Activated T-cell treated with anti-CD3 and anti-CD28 coated beads, Interleukin-2, amount 50 U/mL, for 72 hours (primary cell): ENCODE results near the gene PPIG. TPM values are rescaled to one million over a fixed set of nuclear protein-coding genes. Genes with fewer than 3 reads are reported as not detected.
"Not testable (repeated sequence)": the region's sequence is repeated elsewhere in the genome, so short reads cannot be mapped to it uniquely, and the experiment has no call there.

Source experiments
- ATAC-seq, 2 donors: fragments of 150-1000 bp; cut with Tn5 transposase; replicated peaks in 1 of 2; 2 replicates each; pipeline ENCODE4 v1.10.0; 2021; ENCODE audit warnings: moderate library complexity in 2 of 2, mild to moderate bottlenecking in 1 of 2
- DNase-seq, 2 donors: peaks; one replicate each; pipeline ENCODE4 v3.0.0; 2021 to 2022; ENCODE audit warnings: mixed read lengths in 1 of 2
- H3K27ac Mint-ChIP-seq: one replicate; pipeline ENCODE4 v1.8.0; 2022; ENCODE audit warnings: mild to moderate bottlenecking, moderate library complexity, mixed read lengths
- H3K27me3 Mint-ChIP-seq: one replicate; pipeline ENCODE4 v1.8.0; 2022; ENCODE audit warnings: low read depth, mixed read lengths
- H3K36me3 Mint-ChIP-seq, 2 donors: one replicate each; pipeline ENCODE4 v1.8.0; 2022; ENCODE audit warnings: mixed read lengths in 2 of 2, mild to moderate bottlenecking in 1 of 2; ENCODE audit not compliant: insufficient read depth in 2 of 2
- H3K4me1 Mint-ChIP-seq: one replicate; pipeline ENCODE4 v1.8.0; 2022; ENCODE audit warnings: low read depth, mixed read lengths
- H3K4me3 Mint-ChIP-seq, 2 donors: one replicate each; pipeline ENCODE4 v1.8.0; 2022; ENCODE audit warnings: mild to moderate bottlenecking in 2 of 2, mixed read lengths in 2 of 2, moderate library complexity in 2 of 2
- H3K9me3 Mint-ChIP-seq, 2 donors: one replicate each; pipeline ENCODE4 v1.8.0; 2022; ENCODE audit warnings: mixed read lengths in 2 of 2
- total RNA-seq, 2 donors: library from RNA; stranded (reverse); gene quantifications; one replicate each; pipeline ENCODE4 v1.2.3, GENCODE V29; 2022

Gene PPIG
- 10 to 100 TPM; 67.4 to 80.0 TPM for total RNA-seq

GRCh38 chr2:169584005-169584877 lies at the start of gene PPIG:
TSS of gene PPIG (plus strand) at chr2:169584351. CDS start at chr2:169604042, 19,691 bp downstream.
- Mint-ChIP-seq H3K4me3 (peak within 1 kb of the TSS; percentile 98 to 99), H3K27me3 (no peaks in the 10 kb centered on the region), H3K27ac (peak within 1 kb of the TSS; percentile 99), H3K36me3 (peaks cover 9 to 12% of the 10 kb centered on the region in 2 donors), H3K4me1 (peaks cover 37% of the 10 kb centered on the region), H3K9me3 (peaks cover 4 to 6% of the 10 kb centered on the region in 2 donors)
- DNase-seq (peak; percentile 87 to 89), ATAC-seq (peak; percentile 95 to 96)

DNA sequence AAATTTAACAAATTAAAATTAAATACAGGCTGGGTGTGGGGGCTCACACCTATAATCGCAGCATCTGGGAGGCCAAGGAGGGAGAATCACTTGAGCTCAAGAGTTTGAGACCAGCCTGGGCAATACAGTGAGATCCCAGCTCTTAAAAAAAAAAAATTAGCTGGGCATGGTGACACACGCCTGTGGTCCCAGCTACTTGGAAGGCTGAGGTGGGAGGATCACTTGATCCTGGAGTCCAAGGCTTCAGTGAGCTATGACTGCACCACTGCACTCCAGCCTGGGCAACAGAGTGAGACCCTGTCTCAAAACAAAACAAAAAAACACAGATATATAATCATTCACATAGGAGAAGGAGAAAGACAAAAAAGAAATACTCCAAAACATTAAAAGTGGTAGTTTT lies 44.7 kb upstream of the PPIG start:
- ATAC-seq, H3K4me3 Mint-ChIP-seq, H3K9me3 Mint-ChIP-seq, H3K4me1 Mint-ChIP-seq, DNase-seq, H3K27ac Mint-ChIP-seq, H3K27me3 Mint-ChIP-seq: not testable (repeated sequence)
- peaks cover 5 to 13% of the 10 kb centered on the region in 2 donors for H3K36me3 Mint-ChIP-seq

GRCh38 chr2:169540146-169540545 lies 44.0 kb upstream of the PPIG start:
- no peak for ATAC-seq
- DNase-seq, result no peak
- no peak overlapping the region for H3K4me3 Mint-ChIP-seq
- no peaks in the 10 kb centered on the region for H3K9me3 Mint-ChIP-seq
- no peaks in the 10 kb centered on the region for H3K4me1 Mint-ChIP-seq
- peaks cover 5 to 13% of the 10 kb centered on the region in 2 donors for H3K36me3 Mint-ChIP-seq
- no peak overlapping the region for H3K27ac Mint-ChIP-seq
- no peaks in the 10 kb centered on the region for H3K27me3 Mint-ChIP-seq

GRCh38 chr2:169542433-169542832 lies 41.7 kb upstream of the PPIG start:
- Mint-ChIP-seq H3K27ac (no peak overlapping the region), H3K9me3 (no peaks in the 10 kb centered on the region), H3K4me3 (no peak overlapping the region), H3K4me1 (no peaks in the 10 kb centered on the region), H3K36me3 (peaks cover 5 to 15% of the 10 kb centered on the region in 2 donors), H3K27me3 (no peaks in the 10 kb centered on the region)
- no peak for ATAC-seq
- no peak for DNase-seq

GRCh38 chr2:169546756-169547155 lies 37.4 kb upstream of the PPIG start:
- Mint-ChIP-seq H3K4me1 (no peaks in the 10 kb centered on the region), H3K9me3 (no peaks in the 10 kb centered on the region), H3K4me3 (no peak overlapping the region), H3K27me3 (no peaks in the 10 kb centered on the region), H3K36me3 (peaks cover 4 to 17% of the 10 kb centered on the region in 2 donors), H3K27ac (peak overlapping the region; percentile 63)
- DNase-seq (no peak), ATAC-seq (peak; percentile 29 to 41)

- Mint-ChIP-seq H3K9me3 (no peaks in the 10 kb centered on the region), H3K36me3 (peaks cover 5 to 22% of the 10 kb centered on the region in 2 donors)
- no peak for ATAC-seq
Measured at GRCh38 chr2:169561364-169561763, 22.8 kb upstream of the PPIG start.

GRCh38 chr2:169562084-169562483 lies 22.1 kb upstream of the PPIG start:
- not testable (repeated sequence) for ATAC-seq, H3K4me3 Mint-ChIP-seq, H3K27me3 Mint-ChIP-seq, H3K9me3 Mint-ChIP-seq, DNase-seq, H3K4me1 Mint-ChIP-seq, H3K27ac Mint-ChIP-seq
- H3K36me3 Mint-ChIP-seq, result peaks cover 5 to 20% of the 10 kb centered on the region in 2 donors

More at GRCh38 chr2:169561364-169561763, 22.8 kb upstream of the PPIG start:
- peak overlapping the region; percentile 94 for H3K27ac Mint-ChIP-seq
- no peak overlapping the region for H3K4me3 Mint-ChIP-seq
- H3K4me1 Mint-ChIP-seq, result no peaks in the 10 kb centered on the region
- H3K27me3 Mint-ChIP-seq, result no peaks in the 10 kb centered on the region
- no peak for DNase-seq

- Mint-ChIP-seq H3K36me3 (peaks cover 5 to 20% of the 10 kb centered on the region in 2 donors), H3K9me3 (no peaks in the 10 kb centered on the region), H3K27me3 (no peaks in the 10 kb centered on the region), H3K27ac (no peak overlapping the region), H3K4me1 (no peaks in the 10 kb centered on the region), H3K4me3 (no peak overlapping the region)
- DNase-seq, result no peak
- no peak for ATAC-seq
Measured at GRCh38 chr2:169562519-169562918, 21.6 kb upstream of the PPIG start.

DNA sequence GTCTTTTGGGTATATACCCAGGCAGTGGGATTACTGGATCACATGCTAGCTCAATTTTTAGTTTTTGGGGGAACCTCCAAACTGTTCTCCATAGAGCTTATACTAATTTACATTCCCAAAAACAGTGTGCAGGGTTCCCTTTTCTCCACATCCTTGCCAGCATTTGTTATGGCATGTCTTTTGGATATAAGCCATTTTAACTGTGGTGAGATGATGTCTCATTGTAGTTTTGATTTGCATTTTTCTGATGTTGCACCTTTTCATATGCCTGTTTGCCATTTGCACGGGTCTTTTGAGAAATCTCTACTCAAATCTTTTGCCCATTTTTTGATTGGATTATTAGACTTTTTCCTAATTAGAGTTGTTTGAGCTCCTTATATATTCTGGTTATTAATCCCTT lies 18.5 kb upstream of the PPIG start:
- ATAC-seq, result no peak
- Mint-ChIP-seq H3K27me3 (no peaks in the 10 kb centered on the region), H3K36me3 (peaks cover 5 to 28% of the 10 kb centered on the region in 2 donors), H3K4me1 (peaks cover 7% of the 10 kb centered on the region), H3K27ac (no peak overlapping the region), H3K9me3 (no peaks in the 10 kb centered on the region), H3K4me3 (no peak overlapping the region)
- DNase-seq, result no peak

DNA sequence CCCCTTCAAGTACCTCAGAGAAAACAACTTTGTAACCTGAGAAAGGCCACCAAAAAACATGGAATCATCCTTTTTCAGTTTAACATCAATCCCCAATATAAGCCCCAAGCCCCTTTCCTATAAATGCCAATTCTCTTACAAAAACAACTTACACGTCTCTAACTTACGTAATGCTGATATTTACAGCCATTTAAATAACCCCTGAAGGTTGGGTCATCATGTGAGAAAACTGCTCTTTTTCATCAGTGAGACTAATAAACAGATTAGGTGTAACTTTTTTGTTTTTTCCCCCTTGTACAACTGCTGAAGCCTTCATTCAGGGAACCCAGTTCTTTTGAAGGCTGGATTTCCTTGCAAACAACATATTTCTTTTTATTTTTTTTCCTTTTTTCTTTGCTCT lies 14.2 kb upstream of the PPIG start:
- no peak for ATAC-seq

GRCh38 chr2:169570752-169571151 lies 13.4 kb upstream of the PPIG start:
- Mint-ChIP-seq H3K4me1 (peaks cover 24% of the 10 kb centered on the region), H3K4me3 (peak overlapping the region; percentile 21 to 24), H3K36me3 (peaks cover 3 to 16% of the 10 kb centered on the region in 2 donors)
- H3K27ac Mint-ChIP-seq, H3K9me3 Mint-ChIP-seq, ATAC-seq, DNase-seq, H3K27me3 Mint-ChIP-seq: not testable (repeated sequence)

More for the DNA sequence above, 14.2 kb upstream of the PPIG start:
- H3K36me3 Mint-ChIP-seq, result peaks cover 7 to 18% of the 10 kb centered on the region in 2 donors
- H3K9me3 Mint-ChIP-seq, result no peaks in the 10 kb centered on the region
- no peak overlapping the region for H3K4me3 Mint-ChIP-seq
- no peak overlapping the region for H3K27ac Mint-ChIP-seq
- H3K27me3 Mint-ChIP-seq, result no peaks in the 10 kb centered on the region
- peaks cover 24% of the 10 kb centered on the region for H3K4me1 Mint-ChIP-seq
- no peak for DNase-seq

GRCh38 chr2:169571571-169571970 lies 12.6 kb upstream of the PPIG start:
- DNase-seq (no peak), ATAC-seq (no peak)
- no peak overlapping the region for H3K27ac Mint-ChIP-seq
- peaks cover 2 to 14% of the 10 kb centered on the region in 2 donors for H3K36me3 Mint-ChIP-seq
- peaks cover 24% of the 10 kb centered on the region for H3K4me1 Mint-ChIP-seq
- no peaks in the 10 kb centered on the region for H3K9me3 Mint-ChIP-seq
- H3K27me3 Mint-ChIP-seq, result no peaks in the 10 kb centered on the region
- H3K4me3 Mint-ChIP-seq, result peak overlapping the region in 1 of 2 donors; percentile 8

DNA sequence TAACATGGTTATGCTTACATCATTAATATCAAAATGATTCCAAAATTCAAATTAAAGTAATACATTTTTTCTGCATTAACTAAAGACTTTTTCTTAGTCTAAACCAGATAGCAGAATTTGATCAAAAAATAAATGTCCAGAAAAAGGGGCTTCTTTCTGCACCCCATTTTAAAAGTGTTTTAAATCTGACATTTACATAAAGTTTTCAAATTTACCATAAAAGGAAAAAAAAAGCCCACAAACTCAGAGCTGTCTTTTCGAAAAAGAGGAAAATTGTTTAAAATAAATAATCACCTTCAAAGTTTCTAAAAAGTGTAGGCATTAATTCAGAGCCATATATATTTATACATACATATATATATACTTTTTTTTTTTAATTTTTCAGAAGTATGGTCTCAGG lies 12.0 kb upstream of the PPIG start:
- Mint-ChIP-seq H3K4me3 (no peak overlapping the region), H3K36me3 (peaks cover 2 to 14% of the 10 kb centered on the region in 2 donors), H3K27ac (no peak overlapping the region), H3K27me3 (no peaks in the 10 kb centered on the region), H3K4me1 (peaks cover 24% of the 10 kb centered on the region), H3K9me3 (no peaks in the 10 kb centered on the region)
- ATAC-seq (no peak), DNase-seq (no peak)
